ENCODE results near the gene ZNF880. TPM values are rescaled to one million over a fixed set of nuclear protein-coding genes. Genes with fewer than 3 reads are reported as not detected.

ZNF880 gene
- total RNA-seq (2014; rRNA removed) (1.7 and 3.2 TPM in 2 replicates), Bru-seq, nascent RNA (percentile 50 among the genes with signal in this experiment), BruChase-seq, experiment 1, labeled RNA remaining after a 6-hour chase (percentile 58 among the genes with signal in this experiment), BruChase-seq, experiment 2, labeled RNA remaining after a 2-hour chase (percentile 66 among the genes with signal in this experiment)
- long read RNA-seq, partial matches to known transcripts: 2 of 10 reads
- long read RNA-seq, other reads (novel, unspliced or antisense): 2 of 10 reads

DNA sequence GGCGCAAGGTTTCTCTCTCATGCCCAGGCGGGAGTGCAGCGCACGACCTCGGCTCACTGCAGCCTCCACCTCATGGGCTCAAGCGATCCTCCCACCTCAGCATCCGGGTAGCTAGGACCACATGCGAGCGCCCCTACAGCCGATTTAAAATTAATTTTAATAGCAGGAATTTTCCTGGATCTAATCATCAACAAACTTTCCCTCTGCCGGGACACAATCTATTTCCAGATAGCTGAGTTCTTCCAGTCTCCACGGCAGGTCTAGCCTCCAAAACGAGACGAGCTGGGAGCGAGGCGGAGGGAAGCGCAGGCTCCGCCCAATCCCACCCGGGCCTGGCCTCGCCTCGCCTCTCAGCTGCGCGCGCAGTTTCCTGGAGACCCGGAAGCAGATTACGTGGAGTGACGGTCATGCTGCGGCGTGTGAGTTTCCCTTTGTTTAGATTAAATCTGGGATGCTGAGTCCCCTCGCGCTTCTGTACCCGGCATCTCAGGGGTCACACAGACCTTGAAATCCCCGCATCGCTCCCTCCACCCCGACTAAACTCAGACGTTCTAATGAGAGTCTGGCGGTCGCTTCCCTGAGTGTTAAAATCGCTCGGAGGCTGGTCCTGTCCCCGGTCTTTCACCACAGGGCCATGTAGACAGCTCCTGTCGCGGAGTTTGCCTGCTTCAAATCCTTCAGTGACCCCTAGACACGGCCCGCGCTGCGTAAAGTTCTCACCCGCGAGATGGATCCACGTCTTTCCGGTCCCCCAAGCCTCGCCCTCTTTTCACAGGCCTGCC lies at the start of gene ZNF880:
Gene ZNF880 (plus strand): TSS at position 365 of the 782 bp plus-strand sequence. CDS start 43 bp downstream, at position 408.
- TF ChIP-seq, protein P1, sequence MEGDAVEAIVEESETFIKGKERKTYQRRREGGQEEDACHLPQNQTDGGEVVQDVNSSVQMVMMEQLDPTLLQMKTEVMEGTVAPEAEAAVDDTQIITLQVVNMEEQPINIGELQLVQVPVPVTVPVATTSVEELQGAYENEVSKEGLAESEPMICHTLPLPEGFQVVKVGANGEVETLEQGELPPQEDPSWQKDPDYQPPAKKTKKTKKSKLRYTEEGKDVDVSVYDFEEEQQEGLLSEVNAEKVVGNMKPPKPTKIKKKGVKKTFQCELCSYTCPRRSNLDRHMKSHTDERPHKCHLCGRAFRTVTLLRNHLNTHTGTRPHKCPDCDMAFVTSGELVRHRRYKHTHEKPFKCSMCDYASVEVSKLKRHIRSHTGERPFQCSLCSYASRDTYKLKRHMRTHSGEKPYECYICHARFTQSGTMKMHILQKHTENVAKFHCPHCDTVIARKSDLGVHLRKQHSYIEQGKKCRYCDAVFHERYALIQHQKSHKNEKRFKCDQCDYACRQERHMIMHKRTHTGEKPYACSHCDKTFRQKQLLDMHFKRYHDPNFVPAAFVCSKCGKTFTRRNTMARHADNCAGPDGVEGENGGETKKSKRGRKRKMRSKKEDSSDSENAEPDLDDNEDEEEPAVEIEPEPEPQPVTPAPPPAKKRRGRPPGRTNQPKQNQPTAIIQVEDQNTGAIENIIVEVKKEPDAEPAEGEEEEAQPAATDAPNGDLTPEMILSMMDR (conservative IDR thresholded peaks at IDR 0.05; ENCODE audit: low read depth, low read length): no peak
- TF ChIP-seq EZH2 (IDR thresholded peaks at IDR 0.05; ENCODE audit: low read length, unreplicated experiment): no peak
- no peak for TF ChIP-seq EZH2phosphoT487 (IDR thresholded peaks at IDR 0.05; ENCODE audit: borderline replicate concordance, low read length)

DNA sequence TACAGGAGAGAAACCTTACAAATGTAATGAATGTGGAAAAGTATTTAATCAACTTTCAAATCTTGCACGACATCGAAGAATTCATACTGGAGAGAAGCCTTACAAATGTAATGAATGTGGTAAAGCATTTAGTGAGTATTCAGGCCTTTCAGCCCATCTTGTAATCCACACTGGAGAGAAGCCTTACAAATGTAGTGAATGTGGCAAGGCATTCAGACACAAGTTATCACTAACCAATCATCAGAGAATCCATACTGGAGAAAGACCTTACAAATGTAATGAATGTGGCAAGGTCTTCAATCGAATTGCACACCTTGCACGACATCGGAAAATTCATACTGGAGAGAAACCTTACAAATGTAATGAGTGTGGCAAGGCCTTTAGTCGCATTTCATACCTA lies 47.3 kb upstream of the ZNF880 start:
- H3K27ac ChIP-seq (ENCODE audit: low read length): no peak overlapping the region
- POLR2A ChIA-PET (ENCODE audit: unreplicated experiment): no interaction called here
- no peak overlapping the region; the same call in 1 of the 2 replicates for H3K4me3 ChIP-seq (ENCODE audit: low read length)
- peaks cover 73% of the 10 kb centered on the region for H3K9me3 ChIP-seq (ENCODE audit: low read length)
- ATAC-seq (no peak), DNase-seq (no peak)
- CTCF ChIA-PET: no interaction called here
- H3K9me2 ChIP-seq (replicated peaks; ENCODE audit: low read length): no peaks in the 10 kb centered on the region
- no TSS peak for BruUV-seq (replicated peaks)
- no peaks in the 10 kb centered on the region for H3K4me1 ChIP-seq (ENCODE audit: insufficient read depth, low read length)
- no peaks in the 10 kb centered on the region for H3F3A ChIP-seq (ENCODE audit: low read length, unreplicated experiment)
- no peaks in the 10 kb centered on the region for H3K27me3 ChIP-seq (ENCODE audit: low read length)
- H2AFZ ChIP-seq (ENCODE audit: low read length): no peak overlapping the region
- intact Hi-C loops (cut with micrococcal nuclease): no loop called here
- H3K4me2 ChIP-seq (ENCODE audit: low read length): no peak overlapping the region
- H3K36me3 ChIP-seq (ENCODE audit: low read depth, low read length): peaks cover 82% of the 10 kb centered on the region
- H4K20me1 ChIP-seq (ENCODE audit: low read length): no peaks in the 10 kb centered on the region
- no peaks in the 10 kb centered on the region for H3K79me2 ChIP-seq (ENCODE audit: low read length)
- H3K9ac ChIP-seq (ENCODE audit: low read length): no peak overlapping the region
- TF ChIP-seq, protein P1 (conservative IDR thresholded peaks at IDR 0.05; ENCODE audit: low read depth, low read length): no peak
- TF ChIP-seq EZH2 (IDR thresholded peaks at IDR 0.05; ENCODE audit: low read length, unreplicated experiment): no peak

More for the DNA sequence above, at the start of gene ZNF880:
- peak within 1 kb of the TSS; percentile 75 for H2AFZ ChIP-seq (ENCODE audit: low read length)
- H3K27ac ChIP-seq (ENCODE audit: low read length): peak within 1 kb of the TSS; percentile 22; the same call in 1 of the 2 replicates
- H4K20me1 ChIP-seq (ENCODE audit: low read length): no peaks in the 10 kb centered on the region
- H3K4me2 ChIP-seq (ENCODE audit: low read length): peak within 1 kb of the TSS; percentile 43; the same call in 1 of the 2 replicates
- DNase-seq (peak; percentile 52), ATAC-seq (peak; percentile 90)
- peak within 1 kb of the TSS; percentile 56 for H3K4me3 ChIP-seq (ENCODE audit: low read length)
- H3K9me2 ChIP-seq (replicated peaks; ENCODE audit: low read length): no peaks in the 10 kb centered on the region
- intact Hi-C loops (cut with micrococcal nuclease): no loop called here
- no peaks in the 10 kb centered on the region for H3F3A ChIP-seq (ENCODE audit: low read length, unreplicated experiment)
- H3K79me2 ChIP-seq (ENCODE audit: low read length): no peaks in the 10 kb centered on the region
- no peaks in the 10 kb centered on the region for H3K27me3 ChIP-seq (ENCODE audit: low read length)
- peaks cover 34% of the 10 kb centered on the region; the same call in 1 of the 2 replicates for H3K36me3 ChIP-seq (ENCODE audit: low read depth, low read length)
- peaks cover 57% of the 10 kb centered on the region for H3K9me3 ChIP-seq (ENCODE audit: low read length)
- H3K9ac ChIP-seq (ENCODE audit: low read length): peak within 1 kb of the TSS; percentile 38
- ChIA-PET POLR2A (ENCODE audit: unreplicated experiment) (no interaction called here), CTCF (no interaction called here)
- H3K4me1 ChIP-seq (ENCODE audit: insufficient read depth, low read length): no peaks in the 10 kb centered on the region
- TSS peak; percentile 84 for BruUV-seq (replicated peaks)

DNA sequence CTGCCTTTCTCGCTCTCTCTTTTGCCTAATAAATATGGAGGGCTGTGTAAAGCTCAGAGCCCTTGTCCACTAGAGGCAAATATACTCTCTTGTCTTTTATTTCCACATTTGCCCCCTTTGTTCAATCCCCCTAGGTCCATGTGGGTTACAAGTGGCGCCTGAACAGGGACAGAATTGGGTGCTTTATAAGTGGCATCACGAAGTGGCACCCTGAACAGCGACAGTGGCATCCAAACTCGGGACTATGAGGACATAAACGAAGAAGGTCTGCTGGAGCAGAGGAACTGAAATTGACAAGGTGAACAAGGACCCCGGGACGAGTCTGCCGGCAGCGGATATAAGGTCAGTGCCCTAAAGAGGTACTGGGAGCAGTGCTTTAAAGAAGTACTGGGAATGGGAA lies 38.0 kb upstream of the ZNF880 start:
- peaks cover 40% of the 10 kb centered on the region for H3K9me3 ChIP-seq (ENCODE audit: low read length)
- no peak overlapping the region for H3K4me2 ChIP-seq (ENCODE audit: low read length)
- H3F3A ChIP-seq (ENCODE audit: low read length, unreplicated experiment): no peaks in the 10 kb centered on the region
- no peaks in the 10 kb centered on the region for H3K9me2 ChIP-seq (replicated peaks; ENCODE audit: low read length)
- H3K4me1 ChIP-seq (ENCODE audit: insufficient read depth, low read length): no peaks in the 10 kb centered on the region
- H3K27me3 ChIP-seq (ENCODE audit: low read length): no peaks in the 10 kb centered on the region
- TF ChIP-seq, protein P1 (conservative IDR thresholded peaks at IDR 0.05; ENCODE audit: low read depth, low read length): no peak
- TF ChIP-seq EZH2 (IDR thresholded peaks at IDR 0.05; ENCODE audit: low read length, unreplicated experiment): no peak
- TF ChIP-seq EZH2phosphoT487 (IDR thresholded peaks at IDR 0.05; ENCODE audit: borderline replicate concordance, low read length): no peak
- POLR2A ChIA-PET (ENCODE audit: unreplicated experiment): no interaction called here
- no peaks in the 10 kb centered on the region for H3K79me2 ChIP-seq (ENCODE audit: low read length)
- CTCF ChIA-PET: no interaction called here
- no peak overlapping the region for H3K27ac ChIP-seq (ENCODE audit: low read length)
- ATAC-seq (no peak), DNase-seq (no peak)
- no peak overlapping the region for H3K4me3 ChIP-seq (ENCODE audit: low read length)
- no peak overlapping the region for H3K9ac ChIP-seq (ENCODE audit: low read length)
- intact Hi-C loops (cut with micrococcal nuclease): no loop called here
- H2AFZ ChIP-seq (ENCODE audit: low read length): no peak overlapping the region
- BruUV-seq (replicated peaks): no TSS peak
- H4K20me1 ChIP-seq (ENCODE audit: low read length): no peaks in the 10 kb centered on the region
- H3K36me3 ChIP-seq (ENCODE audit: low read depth, low read length): peaks cover 5% of the 10 kb centered on the region; the same call in 1 of the 2 replicates

Measured in PC-3 (cell line).